GM23338 (cell line): ENCODE measurements around the gene GPC6. TPM values are rescaled to one million over a fixed set of nuclear protein-coding genes. Genes with fewer than 3 reads are reported as not detected.

ENCODE experiments used
- ATAC-seq: fragments of 200-7000 bp; cut with Tn5 transposase; 3 replicates; pipeline ENCODE4 v1.9.1; 2020
- DNase-seq: peaks from one replicate; pipeline ENCODE4 v3.0.0-alpha.2; 2015; ENCODE audit warnings: low spot score
- H2AFZ ChIP-seq: fragments of 200-600 bp; sonication (generic); 2 replicates; pipeline ENCODE4 v1.8.0; 2016; ENCODE audit warnings: antibody characterized with exemption, mild to moderate bottlenecking, moderate library complexity
- H3F3A ChIP-seq: fragments of 200-600 bp; sonication (generic); replicated peaks from 2 replicates; pipeline ENCODE4 v1.8.0; 2017; ENCODE audit warnings: antibody characterized with exemption, mixed run types, low read depth
- H3K27ac ChIP-seq: fragments of 200-600 bp; sonication (generic); 2 replicates; pipeline ENCODE4 v1.6.1; 2016; ENCODE audit warnings: low read depth
- H3K27me3 ChIP-seq: fragments of 200-600 bp; sonication (generic); 2 replicates; pipeline ENCODE4 v1.8.0; 2016; ENCODE audit warnings: mild to moderate bottlenecking, mixed run types, moderate library complexity; ENCODE audit not compliant: insufficient read depth
- H3K36me3 ChIP-seq: fragments of 200-600 bp; sonication (generic); 2 replicates; pipeline ENCODE4 v1.8.0; 2016; ENCODE audit warnings: mild to moderate bottlenecking; ENCODE audit not compliant: insufficient read depth
- H3K4me1 ChIP-seq: fragments of 200-600 bp; sonication (generic); 2 replicates; pipeline ENCODE4 v1.8.0; 2016; ENCODE audit warnings: mild to moderate bottlenecking, moderate library complexity; ENCODE audit not compliant: insufficient read depth
- H3K4me2 ChIP-seq: fragments of 200-600 bp; sonication (generic); 2 replicates; pipeline ENCODE4 v1.7.1; 2017; ENCODE audit warnings: mixed run types
- H3K4me3 ChIP-seq: fragments of 200-600 bp; sonication (generic); 2 replicates; pipeline ENCODE4 v1.6.1; 2016; ENCODE audit warnings: mixed run types
- H3K79me2 ChIP-seq: fragments of 200-600 bp; sonication (generic); replicated peaks from 2 replicates; pipeline ENCODE4 v1.8.0; 2017; ENCODE audit warnings: mild to moderate bottlenecking; ENCODE audit not compliant: insufficient read depth
- H3K9me2 ChIP-seq: fragments of 200-600 bp; sonication (generic); 2 replicates; pipeline ENCODE4 v1.8.0; 2017; ENCODE audit not compliant: insufficient read depth
- H4K20me1 ChIP-seq: fragments of 200-600 bp; sonication (generic); replicated peaks from 2 replicates; pipeline ENCODE4 v1.8.0; 2017; ENCODE audit warnings: mild to moderate bottlenecking; ENCODE audit not compliant: insufficient read depth
- H3K27ac Mint-ChIP-seq: 2 replicates; pipeline ENCODE4 v1.8.0; 2020; ENCODE audit warnings: inconsistent platforms, mild to moderate bottlenecking, moderate library complexity, mixed read lengths
- H3K27me3 Mint-ChIP-seq: 3 replicates; pipeline ENCODE4 v1.8.0; 2022; ENCODE audit warnings: low read depth, mild to moderate bottlenecking, moderate library complexity, mixed read lengths, inconsistent platforms; ENCODE audit not compliant: insufficient read depth, poor library complexity
- H3K36me3 Mint-ChIP-seq: 3 replicates; pipeline ENCODE4 v1.8.0; 2021; ENCODE audit warnings: low read depth, mild to moderate bottlenecking, inconsistent platforms, moderate library complexity, mixed read lengths
- H3K4me1 Mint-ChIP-seq: 3 replicates; pipeline ENCODE4 v1.8.0; 2020; ENCODE audit warnings: mild to moderate bottlenecking, inconsistent platforms, mixed read lengths
- H3K4me3 Mint-ChIP-seq: 3 replicates; pipeline ENCODE4 v1.8.0; 2021; ENCODE audit warnings: moderate library complexity, mild to moderate bottlenecking, inconsistent platforms, mixed read lengths
- H3K9me3 Mint-ChIP-seq: 3 replicates; pipeline ENCODE4 v1.8.0; 2020; ENCODE audit warnings: moderate library complexity, mild to moderate bottlenecking, inconsistent platforms, mixed read lengths
- CTCF ChIP-seq, 2 experiments: fragments of 200-600 bp in 1 of 2; sonication (generic) in 1 of 2; conservative IDR thresholded peaks; 2 replicates each; pipeline versions ENCODE4 v1.5.1 to v1.6.1; 2016 to 2017; ENCODE audit warnings: antibody characterized with exemption in 2 of 2, low read depth in 2 of 2, mild to moderate bottlenecking in 2 of 2, moderate library complexity in 1 of 2
- ETS1 ChIP-seq: IDR thresholded peaks from 2 replicates; pipeline ENCODE4 v1.6.1; 2016; ENCODE audit warnings: antibody characterized with exemption
- EZH2 ChIP-seq: fragments of 200-600 bp; sonication (generic); IDR thresholded peaks from one replicate; pipeline ENCODE4 v1.8.0; 2017; ENCODE audit warnings: antibody characterized with exemption, mild to moderate bottlenecking, low read depth; ENCODE audit not compliant: unreplicated experiment
- EZH2phosphoT487 ChIP-seq: fragments of 200-600 bp; sonication (generic); IDR thresholded peaks from one replicate; pipeline ENCODE4 v1.8.1; 2018; ENCODE audit warnings: antibody characterized with exemption; ENCODE audit not compliant: unreplicated experiment
- JUNB ChIP-seq: IDR thresholded peaks from one replicate; pipeline ENCODE4 v1.6.1; 2016; ENCODE audit warnings: antibody characterized with exemption; ENCODE audit not compliant: unreplicated experiment
- NANOG ChIP-seq: IDR thresholded peaks from 2 replicates; pipeline ENCODE4 v1.6.1; 2016; ENCODE audit warnings: antibody characterized with exemption, borderline replicate concordance
- POLR2AphosphoS5 ChIP-seq: IDR thresholded peaks from 2 replicates; pipeline ENCODE4 v1.6.1; 2016; ENCODE audit warnings: antibody characterized with exemption, low read depth
- STAT1 ChIP-seq: IDR thresholded peaks from one replicate; pipeline ENCODE4 v1.6.1; 2016; ENCODE audit warnings: antibody characterized with exemption; ENCODE audit not compliant: unreplicated experiment
- ZNF114 ChIP-seq: fragments of 250-450 bp; sonication (Bioruptor Pico); IDR thresholded peaks from 2 replicates; pipeline ENCODE4 v1.5.0; 2020; ENCODE audit warnings: mild to moderate bottlenecking, moderate library complexity
- ZNF331 ChIP-seq: fragments of 250-450 bp; sonication (Bioruptor Pico); IDR thresholded peaks from 2 replicates; pipeline ENCODE4 v1.5.0; 2020; ENCODE audit warnings: low read depth, mild to moderate bottlenecking, moderate library complexity
- polyA plus RNA-seq: library from polyadenylated mRNA; unstranded; fragments of >200 nt; fragmentation: Nextera tagmentation; extraction: Ambion mirVana; gene quantifications from 2 replicates; pipeline ENCODE4 v1.2.1, GENCODE V29; 2016
- total RNA-seq: library from RNA; depleted of rRNA; stranded (reverse); fragments of >200 nt; shearing (Covaris generic); gene quantifications from 2 replicates; pipeline ENCODE4 v1.2.3, GENCODE V29; 2014
- TF ChIP-seq, protein P1 (sequence below): IDR thresholded peaks from one replicate; pipeline ENCODE4 v1.6.1; 2018; ENCODE audit warnings: antibody characterized with exemption; ENCODE audit not compliant: unreplicated experiment

GPC6 gene
- total and polyA plus RNA-seq, 2 experiments from 2014 or later, result 6.4 to 28.6 TPM

GRCh38 chr13:93882086-93882651 is 655.6 kb downstream of the GPC6 start:
- Histone ChIP-seq H3K4me3 (no peak overlapping the region), H3K4me2 (no peak overlapping the region), H4K20me1 (no peaks in the 10 kb centered on the region), H3F3A (no peaks in the 10 kb centered on the region), H3K27me3 (no peaks in the 10 kb centered on the region), H3K9me2 (no peaks in the 10 kb centered on the region), H3K79me2 (no peaks in the 10 kb centered on the region), H3K36me3 (no peaks in the 10 kb centered on the region; the same call in 1 of the 2 replicates), H3K4me1 (no peaks in the 10 kb centered on the region), H2AFZ (no peak overlapping the region), H3K27ac (no peak overlapping the region)
- no peak for TF ChIP-seq ZNF114
- TF ChIP-seq JUNB, result no peak
- TF ChIP-seq STAT1, result no peak
- no peak for ATAC-seq
- Mint-ChIP-seq H3K27me3 (no peaks in the 10 kb centered on the region), H3K4me3 (no peak overlapping the region), H3K36me3 (peaks cover 9% of the 10 kb centered on the region; the same call in 2 of the 3 replicates), H3K27ac (no peak overlapping the region), H3K9me3 (peaks cover 15% of the 10 kb centered on the region), H3K4me1 (no peaks in the 10 kb centered on the region; the same call in 2 of the 3 replicates)
- DNase-seq, result no peak

DNA sequence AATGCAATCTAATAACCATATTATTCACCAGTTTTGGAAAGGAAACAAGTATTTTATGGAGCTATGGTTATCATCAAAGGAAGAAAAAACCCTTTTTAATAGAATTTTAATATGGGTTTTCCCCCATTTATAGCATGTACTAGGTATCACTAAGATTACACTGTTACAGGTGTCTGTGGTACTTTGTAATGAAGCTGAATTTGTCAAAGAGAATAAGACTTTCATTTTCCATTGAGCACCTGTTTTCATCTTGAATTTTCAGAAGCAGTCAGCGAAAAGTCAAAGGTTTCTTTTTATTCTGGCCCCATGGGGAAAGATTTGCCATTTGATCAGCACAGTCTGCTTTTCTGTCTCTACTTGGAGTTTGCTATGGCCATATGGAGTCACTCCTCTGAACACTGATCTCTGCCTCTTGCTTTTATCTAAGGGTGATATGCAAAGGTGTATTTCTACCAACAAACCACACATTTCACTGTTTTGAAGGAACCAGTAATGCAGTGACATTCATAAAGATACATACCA is 662.9 kb downstream of the GPC6 start:
- no peaks in the 10 kb centered on the region for H3K36me3 ChIP-seq
- no peaks in the 10 kb centered on the region for H3K79me2 ChIP-seq
- H4K20me1 ChIP-seq, result no peaks in the 10 kb centered on the region
- no peaks in the 10 kb centered on the region for H3K9me2 ChIP-seq
- no peaks in the 10 kb centered on the region for H3F3A ChIP-seq
- H3K4me3 Mint-ChIP-seq, result no peak overlapping the region
- H3K9me3 Mint-ChIP-seq, result no peaks in the 10 kb centered on the region
- no peaks in the 10 kb centered on the region for H3K36me3 Mint-ChIP-seq
- H3K4me2 ChIP-seq, result no peak overlapping the region
- ATAC-seq (no peak), DNase-seq (no peak)
- no peaks in the 10 kb centered on the region for H3K4me1 ChIP-seq
- no peak overlapping the region for H3K27ac Mint-ChIP-seq
- H2AFZ ChIP-seq, result no peak overlapping the region
- no peaks in the 10 kb centered on the region for H3K27me3 ChIP-seq
- H3K27ac ChIP-seq, result no peak overlapping the region
- H3K4me3 ChIP-seq, result no peak overlapping the region
- H3K27me3 Mint-ChIP-seq, result no peaks in the 10 kb centered on the region
- no peaks in the 10 kb centered on the region for H3K4me1 Mint-ChIP-seq
- no peak for TF ChIP-seq EZH2phosphoT487
- no peak for TF ChIP-seq POLR2AphosphoS5
- TF ChIP-seq ZNF331 (CRISPR knock-in tag), result no peak
- TF ChIP-seq ZNF114, result no peak
- no peak for TF ChIP-seq NANOG
- no peak for TF ChIP-seq CTCF (conservative IDR thresholded peaks at IDR 0.05; ENCODE audit: low read depth in 2 of 2)
- no peak for TF ChIP-seq ETS1
- TF ChIP-seq, protein P1, sequence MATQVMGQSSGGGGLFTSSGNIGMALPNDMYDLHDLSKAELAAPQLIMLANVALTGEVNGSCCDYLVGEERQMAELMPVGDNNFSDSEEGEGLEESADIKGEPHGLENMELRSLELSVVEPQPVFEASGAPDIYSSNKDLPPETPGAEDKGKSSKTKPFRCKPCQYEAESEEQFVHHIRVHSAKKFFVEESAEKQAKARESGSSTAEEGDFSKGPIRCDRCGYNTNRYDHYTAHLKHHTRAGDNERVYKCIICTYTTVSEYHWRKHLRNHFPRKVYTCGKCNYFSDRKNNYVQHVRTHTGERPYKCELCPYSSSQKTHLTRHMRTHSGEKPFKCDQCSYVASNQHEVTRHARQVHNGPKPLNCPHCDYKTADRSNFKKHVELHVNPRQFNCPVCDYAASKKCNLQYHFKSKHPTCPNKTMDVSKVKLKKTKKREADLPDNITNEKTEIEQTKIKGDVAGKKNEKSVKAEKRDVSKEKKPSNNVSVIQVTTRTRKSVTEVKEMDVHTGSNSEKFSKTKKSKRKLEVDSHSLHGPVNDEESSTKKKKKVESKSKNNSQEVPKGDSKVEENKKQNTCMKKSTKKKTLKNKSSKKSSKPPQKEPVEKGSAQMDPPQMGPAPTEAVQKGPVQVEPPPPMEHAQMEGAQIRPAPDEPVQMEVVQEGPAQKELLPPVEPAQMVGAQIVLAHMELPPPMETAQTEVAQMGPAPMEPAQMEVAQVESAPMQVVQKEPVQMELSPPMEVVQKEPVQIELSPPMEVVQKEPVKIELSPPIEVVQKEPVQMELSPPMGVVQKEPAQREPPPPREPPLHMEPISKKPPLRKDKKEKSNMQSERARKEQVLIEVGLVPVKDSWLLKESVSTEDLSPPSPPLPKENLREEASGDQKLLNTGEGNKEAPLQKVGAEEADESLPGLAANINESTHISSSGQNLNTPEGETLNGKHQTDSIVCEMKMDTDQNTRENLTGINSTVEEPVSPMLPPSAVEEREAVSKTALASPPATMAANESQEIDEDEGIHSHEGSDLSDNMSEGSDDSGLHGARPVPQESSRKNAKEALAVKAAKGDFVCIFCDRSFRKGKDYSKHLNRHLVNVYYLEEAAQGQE, result no peak
- no peak for TF ChIP-seq JUNB
- no peak for TF ChIP-seq EZH2
